GM12801 (cell line): ENCODE measurements around the gene SPEF1.

Source experiments
- TF ChIP-seq, protein P1 (sequence below): IDR thresholded peaks from one replicate; pipeline ENCODE4 v1.5.1; 2011; ENCODE audit warnings: control low read depth; ENCODE audit not compliant: insufficient read length; ENCODE audit errors: extremely low read depth

SPEF1 gene

DNA sequence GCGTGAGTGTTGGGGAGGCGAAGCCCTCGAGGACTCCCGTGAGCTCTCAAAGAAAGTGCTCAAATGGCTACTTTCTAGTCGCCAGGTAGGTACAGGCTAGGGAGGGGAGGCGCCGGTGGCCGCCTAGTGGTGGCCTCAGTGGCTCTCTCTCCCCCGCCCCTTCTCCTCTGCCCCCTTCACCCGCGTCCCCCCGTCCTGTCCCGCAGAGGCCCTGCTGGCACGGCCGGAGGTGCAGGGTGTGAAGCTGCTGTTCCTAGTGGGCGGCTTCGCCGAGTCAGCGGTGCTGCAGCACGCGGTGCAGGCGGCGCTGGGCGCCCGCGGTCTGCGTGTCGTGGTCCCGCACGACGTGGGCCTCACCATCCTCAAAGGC, 30.0 kb downstream of the SPEF1 start:
- TF ChIP-seq, protein P1, sequence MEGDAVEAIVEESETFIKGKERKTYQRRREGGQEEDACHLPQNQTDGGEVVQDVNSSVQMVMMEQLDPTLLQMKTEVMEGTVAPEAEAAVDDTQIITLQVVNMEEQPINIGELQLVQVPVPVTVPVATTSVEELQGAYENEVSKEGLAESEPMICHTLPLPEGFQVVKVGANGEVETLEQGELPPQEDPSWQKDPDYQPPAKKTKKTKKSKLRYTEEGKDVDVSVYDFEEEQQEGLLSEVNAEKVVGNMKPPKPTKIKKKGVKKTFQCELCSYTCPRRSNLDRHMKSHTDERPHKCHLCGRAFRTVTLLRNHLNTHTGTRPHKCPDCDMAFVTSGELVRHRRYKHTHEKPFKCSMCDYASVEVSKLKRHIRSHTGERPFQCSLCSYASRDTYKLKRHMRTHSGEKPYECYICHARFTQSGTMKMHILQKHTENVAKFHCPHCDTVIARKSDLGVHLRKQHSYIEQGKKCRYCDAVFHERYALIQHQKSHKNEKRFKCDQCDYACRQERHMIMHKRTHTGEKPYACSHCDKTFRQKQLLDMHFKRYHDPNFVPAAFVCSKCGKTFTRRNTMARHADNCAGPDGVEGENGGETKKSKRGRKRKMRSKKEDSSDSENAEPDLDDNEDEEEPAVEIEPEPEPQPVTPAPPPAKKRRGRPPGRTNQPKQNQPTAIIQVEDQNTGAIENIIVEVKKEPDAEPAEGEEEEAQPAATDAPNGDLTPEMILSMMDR, result no peak

GRCh38 chr20:3749689-3750531, 31.3 kb downstream of the SPEF1 start:
- TF ChIP-seq, protein P1, result no peak

GRCh38 chr20:3749087-3749688, 32.1 kb downstream of the SPEF1 start:
- TF ChIP-seq, protein P1, result no peak

DNA sequence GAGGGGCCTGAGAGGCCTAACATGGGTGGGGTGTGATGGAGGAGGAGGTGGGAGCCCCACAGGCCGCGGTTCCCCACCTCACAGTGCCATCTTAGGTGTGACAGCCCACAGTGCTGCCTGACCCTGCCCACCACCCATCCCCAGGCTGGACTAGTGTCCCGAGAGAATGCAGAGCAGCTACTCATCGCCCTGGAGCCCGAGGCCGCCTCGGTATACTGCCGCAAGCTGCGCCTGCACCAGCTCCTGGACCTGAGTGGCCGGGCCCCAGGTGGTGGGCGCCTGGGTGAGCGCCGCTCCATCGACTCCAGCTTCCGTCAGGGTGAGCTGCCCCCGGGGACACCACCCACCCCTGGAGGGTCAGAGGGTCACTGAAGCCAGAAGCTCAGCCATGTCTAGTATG, 33.2 kb downstream of the SPEF1 start:
- TF ChIP-seq, protein P1, result no peak

DNA sequence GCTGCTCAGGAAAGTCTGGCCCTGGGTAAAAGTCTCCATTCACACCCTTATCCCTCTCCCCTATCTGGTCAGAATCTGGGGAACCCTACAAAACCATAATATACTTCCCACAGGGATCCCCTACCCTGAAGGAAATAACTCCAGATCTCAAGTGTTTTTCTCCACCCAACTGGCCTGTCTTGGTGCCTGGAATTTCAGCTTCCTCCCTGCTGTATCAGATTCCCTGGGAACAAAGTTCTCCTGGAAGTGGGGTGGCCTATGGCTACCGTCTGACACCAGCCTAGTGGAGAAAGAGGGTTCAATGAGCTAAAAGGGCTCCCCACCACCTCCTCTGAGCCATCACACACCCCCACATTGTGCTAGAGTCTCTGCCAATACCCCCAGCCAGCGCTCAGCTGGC, 33.8 kb downstream of the SPEF1 start:
- TF ChIP-seq, protein P1, result no peak

DNA sequence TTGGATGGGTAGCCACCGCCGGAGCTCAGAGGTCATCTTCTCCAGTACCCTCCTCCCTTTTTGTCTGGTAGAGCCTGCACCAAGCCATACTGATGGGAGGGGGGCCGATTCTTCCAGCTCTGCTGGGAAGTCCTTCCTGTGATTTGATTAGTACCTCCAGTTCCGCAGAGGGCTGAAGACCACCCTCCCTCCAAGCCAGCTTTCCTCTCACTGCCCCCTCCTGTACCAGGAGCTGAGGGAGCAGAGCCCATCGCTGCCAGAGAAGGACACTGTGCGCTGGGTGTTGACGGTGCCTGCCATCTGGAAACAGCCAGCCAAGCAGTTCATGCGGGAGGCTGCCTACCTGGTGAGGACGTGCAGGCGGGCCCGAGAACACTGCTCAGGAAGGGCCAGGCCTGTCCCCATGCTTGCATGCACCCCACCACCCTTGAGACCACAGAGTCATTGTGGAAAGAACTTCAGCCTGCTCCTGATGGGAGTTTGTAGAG, 35.5 kb downstream of the SPEF1 start:
- TF ChIP-seq, protein P1, result no peak

GRCh38 chr20:3744806-3745685, 36.2 kb downstream of the SPEF1 start:
- TF ChIP-seq, protein P1, result no peak
